Right cardiac atrium (tissue), 5 donors: ENCODE data around the gene MYO10. TPM values are rescaled to one million over a fixed set of nuclear protein-coding genes. Genes with fewer than 3 reads are reported as not detected.

Source experiments
- ATAC-seq, 2 donors: fragments of 200-7000 bp; cut with Tn5 transposase; one replicate each; pipeline versions ENCODE4 v1.8.0 to v1.9.1; 2020; ENCODE audit warnings: moderate library complexity in 2 of 2, mild to moderate bottlenecking in 1 of 2
- DNase-seq, 3 donors: peaks; one replicate each; pipeline ENCODE4 v3.0.0-alpha.2; 2020
- H3K27ac ChIP-seq: one replicate; pipeline ENCODE4 v1.5.1; 2013; ENCODE audit warnings: mild to moderate bottlenecking, low read length, control low read depth, moderate library complexity
- H3K27me3 ChIP-seq: one replicate; pipeline ENCODE4 v1.6.1; 2013; ENCODE audit not compliant: control insufficient read depth, insufficient read depth
- H3K4me1 ChIP-seq: one replicate; pipeline ENCODE4 v1.6.1; 2013; ENCODE audit warnings: low read length; ENCODE audit not compliant: control insufficient read depth, insufficient read depth
- H3K4me3 ChIP-seq: one replicate; pipeline ENCODE4 v1.5.1; 2013; ENCODE audit warnings: low read length, control low read depth
- H3K9me3 ChIP-seq: one replicate; pipeline ENCODE4 v1.6.1; 2013; ENCODE audit warnings: low read length; ENCODE audit not compliant: control insufficient read depth
- WGBS: extraction: QIAGEN DNeasy Blood & Tissue Kit; methylation state at CpG from one replicate; pipeline ENCODE4 v1.1.7; 2013; 5-methylcytosine and 5-hydroxymethylcytosine counted together
- intact Hi-C, 4 donors: fragments of 100-400 bp; cut with DNase I; formaldehyde crosslinking; loops; one replicate each; pipeline versions ENCODE4 v1.11.0 to v1.14.0; 2022 to 2023
- polyA plus RNA-seq: library from polyadenylated mRNA; stranded (reverse); fragments of 200-250 nt; gene quantifications from one replicate; pipeline ENCODE4 v1.2.3, GENCODE V29; 2013
- total RNA-seq, 4 donors: library from RNA; stranded (reverse); fragmentation: NEBNext Ultra II Directional; extraction: Animal tissue kit (Norgen Biotek cat#: 25700); gene quantifications; one replicate each; pipeline ENCODE4 v1.2.1, GENCODE V29; 2021
- donor health status: healthy with polysubstance abuse.
- donor health status: DM: no; HTN: yes; CAD: no.
- donor health status: DM: no; HTN: no; CAD: no.
- donor health status: DM: no; HTN: yes; CAD: no; lungs with severe emphysema.
- donor health status: DM: yes; HTN: yes; CAD: no.

Gene MYO10
- total and polyA plus RNA-seq, 5 donors, result 2.1 to 4.3 (median 3.1) TPM

DNA sequence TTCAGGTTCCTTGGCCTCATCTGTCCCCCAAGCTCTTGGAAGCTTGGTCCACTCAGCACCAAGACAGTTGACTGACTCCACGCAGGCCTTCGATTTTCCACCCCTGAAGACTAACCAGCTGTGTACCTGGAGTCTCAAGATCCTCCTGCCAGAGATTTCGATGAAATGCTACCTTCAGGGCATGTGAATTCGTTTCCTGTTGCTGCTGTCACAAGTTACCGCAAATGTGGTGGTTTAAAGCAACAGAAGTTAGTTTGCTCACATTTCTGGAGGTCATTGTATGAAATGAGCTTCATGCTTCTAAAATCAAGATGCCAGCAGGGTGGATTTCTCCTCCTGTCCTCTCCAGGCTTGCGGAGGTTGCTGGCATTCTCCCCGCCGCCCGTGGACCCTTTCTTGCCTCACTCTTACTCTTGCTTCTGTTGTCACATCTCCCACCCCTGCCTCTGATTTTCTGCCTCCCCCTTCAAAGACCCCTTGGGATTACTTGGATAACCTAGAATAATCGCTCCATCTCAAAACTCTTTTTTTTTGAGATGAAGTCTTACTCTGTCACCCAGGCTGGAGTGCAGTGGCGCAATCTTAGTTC is 291.7 kb downstream of the MYO10 start:
- 93% methylated on average over 11 of the region's 11 CpGs for WGBS
- intact Hi-C loops, result no loop called here
- no peaks in the 10 kb centered on the region for H3K27me3 ChIP-seq
- H3K9me3 ChIP-seq, result no peaks in the 10 kb centered on the region
- no peak for ATAC-seq
- H3K27ac ChIP-seq, result no peak overlapping the region
- no peaks in the 10 kb centered on the region for H3K4me1 ChIP-seq
- no peak for DNase-seq
- H3K4me3 ChIP-seq, result no peak overlapping the region

DNA sequence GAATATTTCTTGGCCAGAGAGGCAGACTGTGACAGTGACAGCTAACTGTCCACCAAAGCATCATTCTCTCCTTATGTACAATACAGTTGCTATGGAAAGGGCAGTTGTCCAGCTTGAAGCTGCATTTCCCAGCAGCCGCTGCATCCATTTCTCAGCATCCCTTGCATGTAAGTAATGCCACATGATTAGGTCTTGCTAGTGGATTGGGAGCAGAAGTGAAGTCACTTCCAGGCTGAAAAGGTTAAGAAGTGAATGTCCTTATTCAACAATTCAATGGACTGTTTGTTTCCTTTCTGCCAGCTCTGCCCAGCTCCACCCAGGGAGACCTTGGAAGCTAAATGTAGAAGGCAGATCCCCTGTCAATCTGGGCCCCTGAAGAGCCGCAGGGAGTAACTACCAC is 293.2 kb downstream of the MYO10 start:
- Histone ChIP-seq H3K4me1 (no peaks in the 10 kb centered on the region), H3K4me3 (no peak overlapping the region), H3K27ac (no peak overlapping the region), H3K27me3 (no peaks in the 10 kb centered on the region), H3K9me3 (no peaks in the 10 kb centered on the region)
- intact Hi-C loops, result no loop called here
- DNase-seq (no peak), ATAC-seq (no peak)
- 73% methylated on average over 2 of the region's 2 CpGs for WGBS

DNA sequence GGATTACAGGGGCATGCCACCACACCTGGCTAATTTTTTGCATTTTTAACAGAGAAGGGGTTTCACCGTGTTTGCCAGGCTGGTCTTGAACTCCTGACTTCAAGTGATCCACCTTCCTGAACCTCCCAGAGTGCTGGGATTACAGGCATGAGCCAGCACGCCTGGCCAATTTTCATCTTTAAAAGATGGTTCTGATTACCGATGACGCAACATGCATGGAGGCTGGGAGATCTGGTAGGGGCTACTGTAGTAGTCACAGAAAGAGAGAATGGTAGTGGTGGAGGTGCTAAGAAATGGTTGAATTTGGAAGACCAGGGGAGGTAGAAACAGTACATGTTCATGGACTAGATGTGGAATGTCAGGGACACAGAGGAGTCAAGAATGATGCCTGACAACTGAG is 296.9 kb downstream of the MYO10 start:
- Histone ChIP-seq H3K9me3 (no peaks in the 10 kb centered on the region), H3K4me3 (no peak overlapping the region), H3K27ac (no peak overlapping the region), H3K27me3 (no peaks in the 10 kb centered on the region), H3K4me1 (no peaks in the 10 kb centered on the region)
- ATAC-seq (no peak), DNase-seq (no peak)
- intact Hi-C loops, result no loop called here
- WGBS, result 94% methylated on average over 4 of the region's 4 CpGs

DNA sequence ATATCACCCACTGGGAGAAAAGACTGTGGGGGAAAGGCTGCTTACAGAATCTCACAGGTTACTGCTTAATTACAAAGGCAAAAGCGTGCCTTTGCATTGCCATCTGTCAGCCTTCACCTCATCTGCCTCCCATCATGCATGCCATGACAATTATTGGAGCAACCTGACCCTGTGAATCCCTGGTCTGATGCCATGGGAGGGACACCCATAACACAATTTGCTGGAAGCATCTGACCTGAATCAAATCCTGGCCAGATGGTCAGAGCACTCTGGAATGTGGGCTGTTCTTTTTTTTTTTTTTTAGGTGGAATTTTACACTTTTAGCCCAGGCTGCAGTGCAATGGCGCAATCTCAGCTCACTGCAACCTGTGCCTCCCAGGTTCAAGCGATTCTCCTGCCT is 307.7 kb downstream of the MYO10 start:
- Histone ChIP-seq H3K9me3 (no peaks in the 10 kb centered on the region), H3K4me1 (no peaks in the 10 kb centered on the region), H3K27me3 (no peaks in the 10 kb centered on the region), H3K4me3 (no peak overlapping the region), H3K27ac (peak overlapping the region; percentile 89)
- ATAC-seq (peak in 1 of 2 donors; percentile 23), DNase-seq (no peak)
- WGBS, result 78% methylated on average over 3 of the region's 3 CpGs
- intact Hi-C loops, result loop anchor here in 1 of 4 donors (10.0 kb wide), 1 partner anchor 124 kb away; no protein-coding TSS in a partner anchor

DNA sequence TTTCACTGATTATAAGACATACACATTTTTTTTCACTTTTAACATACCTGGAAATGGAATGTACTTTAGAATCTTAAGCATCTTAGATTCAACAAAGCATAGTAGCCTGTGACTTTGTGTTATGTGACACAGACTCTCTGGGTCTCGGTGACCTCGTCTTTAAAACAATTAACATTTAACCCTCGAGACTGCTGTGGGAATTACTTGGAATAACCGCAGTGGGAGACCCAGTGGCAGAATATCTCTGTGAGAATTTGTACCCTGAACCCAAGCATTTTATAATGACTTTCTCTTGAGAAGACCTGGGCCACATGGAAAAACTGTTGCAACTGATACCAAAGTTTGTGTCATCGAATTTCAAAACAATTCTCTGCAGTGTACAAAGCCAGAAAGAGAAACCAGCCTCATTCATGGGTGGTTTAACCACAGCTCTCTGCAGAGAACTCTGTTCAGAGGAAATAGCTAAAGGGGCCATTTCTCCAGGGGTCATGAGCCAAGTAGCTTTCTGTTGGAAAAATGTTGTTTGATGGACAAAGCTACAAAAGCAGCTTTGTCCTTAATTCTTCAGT is 309.3 kb downstream of the MYO10 start:
- WGBS, result 59% methylated on average over 5 of the region's 5 CpGs
- H3K9me3 ChIP-seq, result no peaks in the 10 kb centered on the region
- no peaks in the 10 kb centered on the region for H3K4me1 ChIP-seq
- ATAC-seq (peak in 1 of 2 donors; percentile 6), DNase-seq (no peak)
- intact Hi-C loops, result loop anchor here in 1 of 4 donors (10.0 kb wide), 1 partner anchor 122 kb away; no protein-coding TSS in a partner anchor
- H3K27me3 ChIP-seq, result no peaks in the 10 kb centered on the region
- peak overlapping the region; percentile 89 for H3K27ac ChIP-seq
- H3K4me3 ChIP-seq, result peak overlapping the region; percentile 47

DNA sequence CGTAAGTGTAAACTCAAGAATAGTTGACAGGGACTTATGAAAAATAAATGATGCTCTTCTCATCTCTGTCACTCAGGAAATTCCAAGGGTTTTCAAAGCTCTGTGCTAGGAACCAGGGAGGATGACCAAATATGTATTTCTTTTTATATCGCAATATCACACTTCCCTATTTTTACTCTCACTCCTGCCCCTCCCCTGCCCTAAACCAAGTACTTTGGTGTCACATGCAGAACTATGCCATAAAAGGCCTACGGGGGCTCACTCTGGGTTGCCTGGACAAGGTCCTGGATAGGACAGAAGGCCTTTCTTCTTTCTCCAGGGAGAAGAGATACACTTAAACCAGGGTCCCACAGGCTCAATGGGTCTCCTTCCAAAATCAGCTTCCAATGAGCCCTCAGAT is 311.0 kb downstream of the MYO10 start:
- Histone ChIP-seq H3K9me3 (no peaks in the 10 kb centered on the region), H3K4me3 (peak overlapping the region; percentile 47), H3K27me3 (no peaks in the 10 kb centered on the region), H3K4me1 (no peaks in the 10 kb centered on the region), H3K27ac (peak overlapping the region; percentile 96)
- intact Hi-C loops, result loop anchor here in 1 of 4 donors (10.0 kb wide), 1 partner anchor 120 kb away; no protein-coding TSS in a partner anchor
- ATAC-seq, result peak; percentile 78
- WGBS, result 28% methylated on average over 3 of the region's 3 CpGs
- DNase-seq, result no peak

DNA sequence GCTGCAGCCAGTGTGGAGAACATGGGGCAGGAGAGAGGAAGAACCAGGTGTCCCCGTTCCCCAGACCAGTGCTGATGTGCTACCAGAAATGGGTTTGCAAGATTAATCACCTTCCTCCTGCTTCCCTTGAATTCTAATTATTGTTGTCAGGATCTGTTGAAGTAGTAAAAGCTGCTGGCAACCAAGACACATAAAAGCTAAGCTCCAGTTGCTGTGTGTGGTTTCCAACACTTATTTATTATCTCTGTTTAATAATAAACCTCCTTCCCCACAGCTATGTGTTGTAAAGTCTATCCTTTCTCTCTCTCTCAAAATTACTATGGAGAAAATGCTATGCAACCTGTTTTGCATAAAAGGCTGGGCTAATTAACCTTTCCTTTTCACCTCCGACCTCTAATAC is 317.0 kb downstream of the MYO10 start:
- no peak for ATAC-seq
- Histone ChIP-seq H3K27ac (no peak overlapping the region), H3K4me1 (peaks cover 5% of the 10 kb centered on the region), H3K4me3 (no peak overlapping the region), H3K27me3 (no peaks in the 10 kb centered on the region), H3K9me3 (no peaks in the 10 kb centered on the region)
- WGBS, result 80% methylated on average over 2 of the region's 2 CpGs
- no peak for DNase-seq
- intact Hi-C loops, result no loop called here

DNA sequence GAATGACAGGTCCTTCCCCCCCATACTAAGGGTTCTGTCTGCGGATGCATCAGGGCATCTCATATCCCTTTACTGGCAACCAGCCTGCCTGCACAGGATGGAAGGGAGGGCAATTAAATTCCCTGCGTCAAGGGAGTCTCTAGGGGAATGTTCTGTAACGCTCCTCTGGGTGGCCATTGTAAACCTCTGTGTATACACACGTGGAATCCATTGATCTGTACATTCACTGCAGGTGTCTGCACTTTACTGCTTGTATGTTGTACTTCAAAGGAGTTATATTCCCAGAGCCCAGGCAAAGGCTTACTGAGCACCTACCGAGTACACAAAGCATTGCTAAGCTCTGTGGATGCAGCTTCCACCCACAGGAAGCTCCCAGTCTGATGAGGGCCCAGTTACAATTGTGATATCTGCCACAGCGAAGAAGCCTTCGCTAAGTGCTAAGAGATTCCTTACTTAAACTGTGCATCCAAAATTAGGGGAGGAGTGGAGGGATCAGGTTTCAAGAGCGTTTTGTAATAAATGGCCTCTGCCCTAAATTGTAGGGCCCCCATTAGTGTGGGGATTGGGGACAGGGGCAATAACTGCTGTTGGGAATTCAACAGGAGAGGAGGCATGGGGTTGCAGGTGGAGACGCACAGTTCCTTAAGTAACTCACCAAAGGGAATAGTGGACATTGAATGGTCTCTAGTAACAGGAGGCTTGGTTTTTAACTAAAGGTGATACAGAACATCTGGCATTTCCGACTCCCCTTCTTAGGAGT is 317.8 kb downstream of the MYO10 start:
- Histone ChIP-seq H3K27me3 (no peaks in the 10 kb centered on the region), H3K4me1 (peaks cover 5% of the 10 kb centered on the region), H3K4me3 (no peak overlapping the region), H3K27ac (peak overlapping the region; percentile 72), H3K9me3 (no peaks in the 10 kb centered on the region)
- intact Hi-C loops, result no loop called here
- 70% methylated on average over 10 of the region's 10 CpGs for WGBS
- DNase-seq, result no peak
- peak in 1 of 2 donors; percentile 19 for ATAC-seq

DNA sequence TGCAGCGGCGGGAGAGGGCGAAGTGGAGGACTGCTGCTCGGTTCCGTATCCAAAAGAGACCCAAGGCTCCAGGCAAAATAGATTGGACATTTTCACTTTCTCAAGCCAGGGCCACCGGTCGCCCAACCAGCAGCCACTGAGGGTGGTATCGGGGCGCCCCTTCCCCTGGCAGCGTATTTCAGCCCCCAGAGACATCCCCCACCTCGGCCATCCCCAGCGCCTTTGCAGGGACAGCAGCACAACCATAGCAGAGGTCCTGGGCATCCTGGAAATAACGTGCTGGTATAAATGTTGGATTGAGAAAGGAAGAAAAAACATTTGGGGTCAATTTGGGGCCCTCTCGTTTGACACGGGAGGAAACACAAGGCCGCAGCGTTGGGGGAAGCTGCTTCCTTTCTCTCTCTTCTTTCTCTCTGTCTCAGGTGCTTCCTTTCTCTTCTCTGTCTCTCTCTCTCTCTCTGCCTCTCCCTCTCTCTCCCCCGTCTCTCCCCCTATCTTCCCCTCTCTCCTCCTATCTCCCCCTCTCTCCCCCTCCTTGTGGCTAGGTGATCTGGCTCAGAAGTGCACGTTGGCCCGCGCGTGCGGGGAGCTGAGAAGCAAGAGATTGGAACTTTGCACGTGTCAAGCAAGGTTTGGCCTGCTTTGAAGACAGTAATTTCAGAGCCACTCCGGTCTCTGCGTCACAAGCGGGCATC is 318.7 kb downstream of the MYO10 start:
- peak overlapping the region; percentile 84 for H3K27ac ChIP-seq
- ATAC-seq (peak; percentile 33 to 58), DNase-seq (peak; percentile 42 to 72 (median 61))
- H3K9me3 ChIP-seq, result no peaks in the 10 kb centered on the region
- intact Hi-C loops, result no loop called here
- H3K4me1 ChIP-seq, result peaks cover 5% of the 10 kb centered on the region
- WGBS, result 28% methylated on average over 27 of the region's 27 CpGs
- peak overlapping the region; percentile 71 for H3K4me3 ChIP-seq
- no peaks in the 10 kb centered on the region for H3K27me3 ChIP-seq

DNA sequence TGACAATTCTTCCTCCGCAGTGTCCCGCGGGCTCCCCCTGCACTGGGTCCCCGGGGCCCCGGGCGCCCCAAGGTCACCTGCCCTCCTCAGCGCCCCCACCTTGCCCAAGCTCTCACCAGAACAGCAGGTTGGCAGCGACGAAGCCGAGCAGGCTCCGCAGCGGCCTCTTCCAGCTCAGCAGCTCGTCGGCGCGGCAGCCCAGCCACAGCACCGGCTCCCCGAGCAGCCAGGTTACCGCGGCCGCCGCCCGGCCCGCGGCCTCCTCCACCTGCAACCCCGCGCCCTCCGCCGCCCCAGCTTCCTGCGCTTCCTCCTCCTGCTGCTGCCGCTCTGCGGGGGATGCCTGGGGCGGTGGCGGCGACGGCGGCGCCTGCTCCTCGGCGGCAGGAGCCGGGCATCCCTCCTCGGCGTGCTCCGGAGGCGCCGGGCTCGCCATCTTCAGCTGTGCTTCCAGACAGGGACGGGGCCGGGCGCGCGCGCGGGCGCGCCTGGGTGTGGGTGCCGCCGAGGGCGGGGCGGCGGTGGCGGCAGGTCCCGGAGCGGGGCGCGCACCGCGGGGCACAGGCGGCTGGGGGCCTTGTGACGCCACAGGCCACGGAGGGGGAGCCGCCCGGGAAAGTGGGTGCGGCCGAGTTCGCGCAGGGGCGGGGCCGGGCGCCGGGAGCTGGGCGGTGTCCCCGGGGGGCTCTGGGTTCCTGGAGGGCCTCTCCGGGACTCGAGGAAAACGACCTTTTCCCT is 319.4 kb downstream of the MYO10 start, which contains the start of gene RETREG1:
RETREG1 (minus strand) TSS at position 462 of the 738 bp plus-strand sequence; CDS start at position 436, 26 bp downstream.
- Histone ChIP-seq H3K4me3 (peak within 1 kb of the TSS; percentile 71), H3K27ac (peak within 1 kb of the TSS; percentile 84), H3K27me3 (no peaks in the 10 kb centered on the region), H3K9me3 (no peaks in the 10 kb centered on the region), H3K4me1 (peaks cover 5% of the 10 kb centered on the region)
- intact Hi-C loops, result no loop called here
- DNase-seq (peak; percentile 74 to 88 (median 88)), ATAC-seq (peak; percentile 92 to 93)
- WGBS, result under 1% methylated on average over 86 of the region's 86 CpGs
